ENCODE data around the gene PLOD1.
"Not testable (repeated sequence)": the region's sequence is repeated elsewhere in the genome, so short reads cannot be mapped to it uniquely, and the experiment has no call there.

- not testable (repeated sequence) for TF ChIP-seq CTCF (IDR thresholded peaks at IDR 0.05); POLR2AphosphoS5 (IDR thresholded peaks at IDR 0.05); POLR2A (IDR thresholded peaks at IDR 0.05); EP300 (IDR thresholded peaks at IDR 0.05; ENCODE audit: low read depth)
Observed at GRCh38 chr1:11901446-11901845, 33.1 kb upstream of the PLOD1 start.

All from transverse colon (tissue), 4 donors.